ENCODE measurements around the gene CFAP65.

CFAP65 gene

GRCh38 chr2:218959761-218960308 is 81.5 kb downstream of the CFAP65 start:
- no peak for TF ChIP-seq CTCF (IDR thresholded peaks at IDR 0.05; ENCODE audit: insufficient read depth, low read depth, low read length, missing control alignments)
- no peak overlapping the region for H3K4me3 ChIP-seq (ENCODE audit: low read length)
- DNase-seq (ENCODE audit: low read depth) = no peak

GRCh38 chr2:218959141-218959731 is 82.1 kb downstream of the CFAP65 start, which contains the start of gene CDK5R2:
CDK5R2 (plus strand) TSS chr2:218959666; CDS start chr2:218959821, 155 bp downstream.
- H3K4me3 ChIP-seq (ENCODE audit: low read length) = no peak within 1 kb of the TSS
- peak; percentile 80 for DNase-seq (ENCODE audit: low read depth)
- TF ChIP-seq CTCF (IDR thresholded peaks at IDR 0.05; ENCODE audit: insufficient read depth, low read depth, low read length, missing control alignments) = no peak

GRCh38 chr2:218958276-218958675 is 83.0 kb downstream of the CFAP65 start:
- H3K4me3 ChIP-seq (ENCODE audit: low read length) = no peak overlapping the region
- DNase-seq (ENCODE audit: low read depth) = no peak
- no peak for TF ChIP-seq CTCF (IDR thresholded peaks at IDR 0.05; ENCODE audit: insufficient read depth, low read depth, low read length, missing control alignments)

GRCh38 chr2:218957671-218958070 is 83.6 kb downstream of the CFAP65 start:
- TF ChIP-seq CTCF (IDR thresholded peaks at IDR 0.05; ENCODE audit: insufficient read depth, low read depth, low read length, missing control alignments) = no peak
- no peak for DNase-seq (ENCODE audit: low read depth)
- H3K4me3 ChIP-seq (ENCODE audit: low read length) = no peak overlapping the region

DNA sequence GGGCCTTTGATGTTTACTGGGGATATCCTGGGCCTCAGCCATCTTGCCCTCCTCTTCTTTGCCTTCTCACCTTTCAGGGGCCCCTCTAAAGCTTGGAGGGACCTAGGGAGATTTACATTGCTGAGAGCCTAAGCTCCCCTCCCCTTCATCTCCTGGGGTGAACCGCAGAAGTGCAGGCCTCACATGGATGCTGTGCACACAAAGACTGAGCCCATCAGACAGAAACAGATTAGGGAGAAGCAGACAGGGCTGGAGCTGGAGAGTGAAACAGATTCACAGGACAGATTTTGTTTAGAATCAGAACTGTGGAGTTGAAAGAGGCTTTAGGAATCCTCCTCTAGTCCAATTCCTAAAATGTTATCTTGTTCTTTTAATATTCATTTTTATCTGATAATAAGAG is 85.3 kb downstream of the CFAP65 start:
- TF ChIP-seq CTCF (IDR thresholded peaks at IDR 0.05; ENCODE audit: insufficient read depth, low read depth, low read length, missing control alignments) = no peak
- no peak for DNase-seq (ENCODE audit: low read depth)
- H3K4me3 ChIP-seq (ENCODE audit: low read length) = no peak overlapping the region

- no peak for DNase-seq (ENCODE audit: low read depth)
- no peak for TF ChIP-seq CTCF (IDR thresholded peaks at IDR 0.05; ENCODE audit: insufficient read depth, low read depth, low read length, missing control alignments)
- no peak overlapping the region for H3K4me3 ChIP-seq (ENCODE audit: low read length)
These were observed 86.6 kb downstream of the CFAP65 start for GRCh38 chr2:218954541-218955300.
